Measurements from ENCODE around the gene ISCA2. TPM values are rescaled to one million over a fixed set of nuclear protein-coding genes. Genes with fewer than 3 reads are reported as not detected.

Gene ISCA2
- total RNA-seq, 4 donors from 2014 or later: 24.6 to 54.9 (median 44.2) TPM

GRCh38 chr14:74475678-74476077 lies 17.9 kb upstream of the ISCA2 start:
- intact Hi-C loops (cut with DNase I): no loop called here
- Histone ChIP-seq H3K27ac (no peak overlapping the region), H3K4me1 (peaks cover 8 to 19% of the 10 kb centered on the region in 2 donors), H3K36me3 (peaks cover 13 to 24% of the 10 kb centered on the region in 2 donors), H3K27me3 (no peaks in the 10 kb centered on the region), H3K4me3 (replicated peaks in 1 of 3) (no peak overlapping the region), H3K9me3 (no peaks in the 10 kb centered on the region)
- DNase-seq: no peak
- WGBS, 2 donors: 68 to 73% methylated on average over 3 of the region's 3 CpGs
- TF ChIP-seq POLR2A (IDR thresholded peaks at IDR 0.05) (no peak), CTCF (IDR thresholded peaks at IDR 0.05) (no peak)

GRCh38 chr14:74476107-74476506 lies 17.5 kb upstream of the ISCA2 start:
- Histone ChIP-seq H3K4me1 (peaks cover 8 to 20% of the 10 kb centered on the region in 2 donors), H3K9me3 (no peaks in the 10 kb centered on the region), H3K27me3 (no peaks in the 10 kb centered on the region), H3K27ac (no peak overlapping the region), H3K4me3 (replicated peaks in 1 of 3) (no peak overlapping the region), H3K36me3 (peaks cover 14 to 26% of the 10 kb centered on the region in 2 donors)
- no peak for DNase-seq
- no peak for TF ChIP-seq POLR2A (IDR thresholded peaks at IDR 0.05)
- no peak for TF ChIP-seq CTCF (IDR thresholded peaks at IDR 0.05)
- 92 to 93% methylated on average over 4 of the region's 4 CpGs for WGBS, 2 donors
- intact Hi-C loops (cut with DNase I): no loop called here

GRCh38 chr14:74476607-74477006 lies 17.0 kb upstream of the ISCA2 start:
- intact Hi-C loops (cut with DNase I): no loop called here
- no peak overlapping the region for H3K4me3 ChIP-seq (replicated peaks in 1 of 3)
- no peak for DNase-seq
- H3K27ac ChIP-seq: no peak overlapping the region
- H3K27me3 ChIP-seq: no peaks in the 10 kb centered on the region
- no peaks in the 10 kb centered on the region for H3K9me3 ChIP-seq
- H3K4me1 ChIP-seq: peaks cover 8 to 22% of the 10 kb centered on the region in 2 donors
- no peak for TF ChIP-seq POLR2A (IDR thresholded peaks at IDR 0.05)
- no peak for TF ChIP-seq CTCF (IDR thresholded peaks at IDR 0.05)
- H3K36me3 ChIP-seq: peaks cover 19 to 27% of the 10 kb centered on the region in 2 donors
- WGBS, 2 donors: 88 to 91% methylated on average over 3 of the region's 3 CpGs

GRCh38 chr14:74478996-74479635 lies 14.4 kb upstream of the ISCA2 start:
- peaks cover 9 to 31% of the 10 kb centered on the region in 2 donors for H3K4me1 ChIP-seq
- no peak for DNase-seq
- intact Hi-C loops (cut with DNase I): no loop called here
- no peaks in the 10 kb centered on the region for H3K9me3 ChIP-seq
- 81 to 97% methylated on average over 2 of the region's 2 CpGs for WGBS, 2 donors
- no peaks in the 10 kb centered on the region for H3K27me3 ChIP-seq
- TF ChIP-seq CTCF (IDR thresholded peaks at IDR 0.05) (peak in 5 of 6 experiments; percentile 18 to 60 (median 52)), POLR2A (IDR thresholded peaks at IDR 0.05) (no peak)
- H3K36me3 ChIP-seq: peaks cover 29 to 37% of the 10 kb centered on the region in 2 donors
- peak overlapping the region; percentile 42 to 82 (median 49) for H3K27ac ChIP-seq
- H3K4me3 ChIP-seq (replicated peaks in 1 of 3): no peak overlapping the region

- DNase-seq: peak; percentile 87 to 88
- Histone ChIP-seq H3K27ac (peak overlapping the region in 2 of 3 donors; percentile 69 to 82), H3K9me3 (no peaks in the 10 kb centered on the region), H3K4me3 (replicated peaks in 1 of 3) (no peak overlapping the region), H3K36me3 (peaks cover 23 to 30% of the 10 kb centered on the region in 2 donors), H3K4me1 (peaks cover 13 to 35% of the 10 kb centered on the region in 2 donors), H3K27me3 (no peaks in the 10 kb centered on the region)
- intact Hi-C loops (cut with DNase I): no loop called here
- TF ChIP-seq POLR2A (IDR thresholded peaks at IDR 0.05) (no peak), CTCF (IDR thresholded peaks at IDR 0.05) (no peak)
- 31 to 34% methylated on average over 4 of the region's 4 CpGs for WGBS, 2 donors
These were observed 13.5 kb upstream of the ISCA2 start for GRCh38 chr14:74480046-74480445.

Data from thyroid gland (tissue), 4 donors.